Kasumi-1 (cell line): ENCODE data around the gene TRAF2.
"Not testable (repeated sequence)": the region's sequence is repeated elsewhere in the genome, so short reads cannot be mapped to it uniquely, and the experiment has no call there.

ENCODE experiments used
- DNase-seq, 2 experiments: peaks; one replicate each; lab custom pipeline; 2025; lab: John Stamatoyannopoulos, UW

Gene TRAF2

GRCh38 chr9:136885950-136886578 is at the start of gene TRAF2:
TSS of gene TRAF2 (plus strand) at chr9:136886516. CDS start at chr9:136898741, 12,225 bp downstream.
- peak; percentile 95 to 96 for DNase-seq

GRCh38 chr9:136837146-136837855 is 49.0 kb upstream of the TRAF2 start:
- DNase-seq: no peak

- not testable (repeated sequence) for DNase-seq
Measured at GRCh38 chr9:136837856-136838277, 48.4 kb upstream of the TRAF2 start.

- DNase-seq: no peak
Measured at GRCh38 chr9:136838314-136839228, 47.7 kb upstream of the TRAF2 start.

- DNase-seq: no peak
Measured at GRCh38 chr9:136839229-136840139, 46.8 kb upstream of the TRAF2 start.

GRCh38 chr9:136840140-136840876 is 46.0 kb upstream of the TRAF2 start:
- no peak for DNase-seq

GRCh38 chr9:136840877-136841645 is 45.3 kb upstream of the TRAF2 start:
- peak; percentile 27 to 30 for DNase-seq

GRCh38 chr9:136841646-136842379 is 44.5 kb upstream of the TRAF2 start:
- DNase-seq: not testable (repeated sequence)

- DNase-seq: peak; percentile 63 to 71
Measured at GRCh38 chr9:136842380-136842948, 43.9 kb upstream of the TRAF2 start, which contains the start of gene AJM1. TSS of gene AJM1 (plus strand) at chr9:136842478. CDS start at chr9:136844415, 1,937 bp downstream.

- not testable (repeated sequence) for DNase-seq
Measured at GRCh38 chr9:136843159-136843800, 43.0 kb upstream of the TRAF2 start.

GRCh38 chr9:136843801-136844740 is 42.2 kb upstream of the TRAF2 start:
- not testable (repeated sequence) for DNase-seq

GRCh38 chr9:136844761-136845464 is 41.4 kb upstream of the TRAF2 start:
- DNase-seq: no peak

GRCh38 chr9:136845465-136846260 is 40.7 kb upstream of the TRAF2 start:
- DNase-seq: no peak

GRCh38 chr9:136846376-136847087 is 39.8 kb upstream of the TRAF2 start:
- DNase-seq: no peak
